GM12873 (cell line): ENCODE data around the gene ASCL1.

Experiments used
- TF ChIP-seq, protein P1 (sequence below): IDR thresholded peaks from 2 replicates; pipeline ENCODE4 v1.5.1; 2012; ENCODE audit warnings: low read depth, mild to moderate bottlenecking, moderate library complexity, low read length, control low read depth; ENCODE audit not compliant: insufficient read depth; ENCODE audit errors: missing control alignments

ASCL1 gene

DNA sequence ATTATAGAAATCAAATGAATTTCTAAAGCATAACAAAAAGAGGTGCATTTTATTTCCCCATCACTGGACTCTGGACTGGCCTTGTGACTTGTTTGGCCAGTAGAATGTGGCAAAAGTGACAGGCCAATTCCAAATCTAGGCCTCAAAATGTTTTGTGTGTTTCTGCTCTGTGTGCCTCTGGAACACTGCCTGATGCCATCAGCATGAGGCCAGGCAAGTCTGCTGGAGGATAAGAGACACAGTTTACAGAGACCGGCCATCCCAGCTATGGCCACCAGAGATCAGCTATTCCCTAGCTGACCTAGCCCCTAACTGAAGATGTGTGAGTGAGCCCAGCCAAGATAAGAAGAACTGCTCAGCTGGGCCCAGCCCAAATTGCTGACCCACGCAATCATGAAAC lies 32.9 kb downstream of the ASCL1 start:
- TF ChIP-seq, protein P1, sequence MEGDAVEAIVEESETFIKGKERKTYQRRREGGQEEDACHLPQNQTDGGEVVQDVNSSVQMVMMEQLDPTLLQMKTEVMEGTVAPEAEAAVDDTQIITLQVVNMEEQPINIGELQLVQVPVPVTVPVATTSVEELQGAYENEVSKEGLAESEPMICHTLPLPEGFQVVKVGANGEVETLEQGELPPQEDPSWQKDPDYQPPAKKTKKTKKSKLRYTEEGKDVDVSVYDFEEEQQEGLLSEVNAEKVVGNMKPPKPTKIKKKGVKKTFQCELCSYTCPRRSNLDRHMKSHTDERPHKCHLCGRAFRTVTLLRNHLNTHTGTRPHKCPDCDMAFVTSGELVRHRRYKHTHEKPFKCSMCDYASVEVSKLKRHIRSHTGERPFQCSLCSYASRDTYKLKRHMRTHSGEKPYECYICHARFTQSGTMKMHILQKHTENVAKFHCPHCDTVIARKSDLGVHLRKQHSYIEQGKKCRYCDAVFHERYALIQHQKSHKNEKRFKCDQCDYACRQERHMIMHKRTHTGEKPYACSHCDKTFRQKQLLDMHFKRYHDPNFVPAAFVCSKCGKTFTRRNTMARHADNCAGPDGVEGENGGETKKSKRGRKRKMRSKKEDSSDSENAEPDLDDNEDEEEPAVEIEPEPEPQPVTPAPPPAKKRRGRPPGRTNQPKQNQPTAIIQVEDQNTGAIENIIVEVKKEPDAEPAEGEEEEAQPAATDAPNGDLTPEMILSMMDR: no peak

DNA sequence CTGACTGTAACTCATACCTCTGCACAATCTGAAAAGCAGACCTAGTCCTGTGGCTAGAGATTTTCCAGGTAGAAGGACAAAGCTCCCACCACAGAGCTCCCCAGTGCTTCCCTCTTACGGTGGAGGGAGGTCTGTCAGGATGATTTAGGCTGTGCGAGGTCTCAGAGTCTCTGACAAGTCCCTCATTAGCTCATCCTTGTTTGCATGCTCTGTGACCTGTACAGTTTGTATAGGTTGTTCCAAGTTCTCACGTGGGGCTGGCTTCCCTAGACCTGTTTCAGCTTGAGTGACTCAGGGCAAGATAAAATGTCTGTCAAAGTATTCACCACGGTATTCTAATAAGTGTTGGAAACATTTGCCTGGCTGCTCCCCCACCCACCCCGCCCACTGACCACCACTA lies 34.8 kb downstream of the ASCL1 start:
- TF ChIP-seq, protein P1: no peak

DNA sequence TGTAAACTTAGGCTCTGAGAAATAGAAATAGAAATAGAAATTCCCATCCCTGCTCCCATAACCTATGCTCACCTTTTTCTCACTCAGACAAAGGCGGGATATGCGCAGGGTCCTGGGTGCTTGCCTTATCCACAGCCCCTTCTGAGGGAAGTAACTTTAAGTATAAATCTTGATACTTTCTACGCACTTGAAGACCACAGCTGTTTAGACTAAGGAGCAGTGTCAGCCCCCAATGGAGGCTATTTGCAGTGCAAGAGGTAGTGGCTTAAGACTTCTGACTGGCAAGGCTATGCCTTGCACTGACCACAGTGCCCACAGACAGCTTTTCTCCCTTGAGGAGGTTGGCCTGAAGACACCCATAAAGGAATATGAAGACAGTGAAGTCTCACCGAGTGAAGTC lies 35.2 kb downstream of the ASCL1 start:
- TF ChIP-seq, protein P1: no peak

DNA sequence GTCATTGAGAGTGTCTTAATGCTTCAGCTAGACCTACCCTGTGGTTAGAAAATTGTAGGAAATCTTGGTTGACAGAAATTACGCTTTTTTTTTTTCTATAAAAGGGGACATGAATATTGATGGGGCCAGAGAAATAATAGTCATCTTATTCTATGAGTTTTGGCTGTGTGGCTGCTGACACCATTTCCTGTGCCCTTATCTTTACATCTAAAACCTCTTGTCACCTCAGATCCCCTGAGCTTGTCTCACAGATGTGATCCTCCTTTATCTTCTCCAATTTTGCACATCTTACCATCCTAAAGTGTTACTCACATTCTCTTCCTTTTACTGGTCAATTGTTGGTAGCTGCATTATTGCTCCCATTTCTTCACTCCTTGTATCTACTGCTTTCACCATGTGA lies 36.1 kb downstream of the ASCL1 start:
- TF ChIP-seq, protein P1: no peak

DNA sequence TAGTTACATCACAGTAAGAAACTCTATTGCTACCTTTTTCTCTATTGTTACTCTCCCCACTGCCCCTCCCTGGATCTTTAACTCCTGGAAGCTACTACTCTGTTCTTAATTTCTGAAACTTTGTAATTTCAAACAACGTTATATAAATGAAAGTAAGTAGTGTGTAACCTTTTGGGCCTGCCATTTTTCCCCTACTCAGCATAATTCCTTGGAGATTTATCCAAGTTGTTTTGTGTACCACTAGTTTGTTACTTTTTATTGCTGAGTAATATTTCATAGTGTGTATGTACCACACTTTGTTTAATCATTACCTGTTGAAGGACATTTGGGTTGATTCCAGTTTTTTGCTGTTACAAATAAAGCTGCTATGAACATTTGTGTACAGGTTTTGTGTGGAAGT lies 37.9 kb downstream of the ASCL1 start:
- TF ChIP-seq, protein P1: no peak
